Kidney epithelial cell (primary cell): ENCODE measurements around the gene SULT1A2. TPM values are rescaled to one million over a fixed set of nuclear protein-coding genes. Genes with fewer than 3 reads are reported as not detected.

Experiments used
- DNase-seq: peaks from one replicate; pipeline ENCODE4 v3.0.0-alpha.2; 2010; ENCODE audit warnings: low read depth
- H3K27me3 ChIP-seq: 2 replicates; pipeline ENCODE4 v1.6.0; 2011; ENCODE audit warnings: low read length; ENCODE audit not compliant: control insufficient read depth, insufficient read depth
- H3K36me3 ChIP-seq: 2 replicates; pipeline ENCODE4 v1.5.1; 2011; ENCODE audit warnings: low read length; ENCODE audit not compliant: control insufficient read depth, insufficient read depth
- H3K4me3 ChIP-seq: 2 replicates; pipeline ENCODE4 v1.5.1; 2011; ENCODE audit warnings: low read depth, mild to moderate bottlenecking, control low read depth, low read length
- CTCF ChIP-seq: IDR thresholded peaks from 2 replicates; pipeline ENCODE4 v1.5.1; 2011; ENCODE audit warnings: mild to moderate bottlenecking, moderate library complexity, low read length, control low read depth, inconsistent platforms; ENCODE audit not compliant: insufficient read depth, poor library complexity, severe bottlenecking
- total RNA-seq: library from RNA; depleted of rRNA; stranded (reverse); fragments of >200 nt; gene quantifications from 2 replicates; pipeline ENCODE4 v1.2.3, GENCODE V29; 2015

The SULT1A2 gene
- total RNA-seq, 1 donor from 2014 or later = 0.13 TPM

- Histone ChIP-seq H3K27me3 (no peaks in the 10 kb centered on the region), H3K4me3 (no peak overlapping the region), H3K36me3 (no peaks in the 10 kb centered on the region)
- no peak for TF ChIP-seq CTCF
- DNase-seq = no peak
Observed at GRCh38 chr16:28543072-28543471, 53.8 kb downstream of the SULT1A2 start.

GRCh38 chr16:28542646-28543045, 54.2 kb downstream of the SULT1A2 start:
- no peak for TF ChIP-seq CTCF
- Histone ChIP-seq H3K27me3 (no peaks in the 10 kb centered on the region), H3K36me3 (no peaks in the 10 kb centered on the region), H3K4me3 (no peak overlapping the region)
- DNase-seq = no peak

Other genes with a start within 250 kb of the SULT1A2 start
- not detected in 2 replicates for gene NPIPB6, start 233.5 kb downstream of the SULT1A2 start, total RNA-seq
- gene EIF3CL, start 193.2 kb downstream of the SULT1A2 start, total RNA-seq = 180 and 310 TPM in 2 replicates
- gene NPIPB7, start 124.7 kb downstream of the SULT1A2 start, total RNA-seq = not detected in 2 replicates
- gene CLN3, start 105.0 kb downstream of the SULT1A2 start, total RNA-seq = 30.3 and 41.5 TPM in 2 replicates
- gene APOBR, start 102.4 kb downstream of the SULT1A2 start, total RNA-seq = 0.21 TPM in 2 replicates
- gene IL27, start 90.2 kb downstream of the SULT1A2 start, total RNA-seq = not detected in 2 replicates
- gene NUPR1, start 58.1 kb downstream of the SULT1A2 start, total RNA-seq = 0.55 and 0.63 TPM in 2 replicates
- gene SGF29, start 43.1 kb downstream of the SULT1A2 start, total RNA-seq = 28.5 and 32.5 TPM in 2 replicates
- gene SULT1A1, start 13.0 kb upstream of the SULT1A2 start, total RNA-seq = 3.1 and 3.3 TPM in 2 replicates
- not detected in 2 replicates for gene NPIPB8, start 41.0 kb upstream of the SULT1A2 start, total RNA-seq
- 322 and 386 TPM in 2 replicates for gene EIF3C, start 114.4 kb upstream of the SULT1A2 start, total RNA-seq
- gene NPIPB9, start 154.7 kb upstream of the SULT1A2 start, total RNA-seq = 0.68 and 2.7 TPM in 2 replicates
- gene ATXN2L, start 225.9 kb upstream of the SULT1A2 start, total RNA-seq = 150 and 197 TPM in 2 replicates
- gene TUFM, start 249.3 kb upstream of the SULT1A2 start, total RNA-seq = 169 and 185 TPM in 2 replicates